CD4-positive, alpha-beta T cell treated with Interleukin-17A for 1 hour (primary cell): ENCODE measurements around the gene CSE1L.
A peak's percentile ranks its signal among the peaks of the same experiment; 100 is the strongest.
"Not testable (repeated sequence)": the region's sequence is repeated elsewhere in the genome, so short reads cannot be mapped to it uniquely, and the experiment has no call there.

Experiments used
- DNase-seq: peaks from one replicate; pipeline ENCODE4 v3.0.0-alpha.2; 2020

CSE1L gene

DNA sequence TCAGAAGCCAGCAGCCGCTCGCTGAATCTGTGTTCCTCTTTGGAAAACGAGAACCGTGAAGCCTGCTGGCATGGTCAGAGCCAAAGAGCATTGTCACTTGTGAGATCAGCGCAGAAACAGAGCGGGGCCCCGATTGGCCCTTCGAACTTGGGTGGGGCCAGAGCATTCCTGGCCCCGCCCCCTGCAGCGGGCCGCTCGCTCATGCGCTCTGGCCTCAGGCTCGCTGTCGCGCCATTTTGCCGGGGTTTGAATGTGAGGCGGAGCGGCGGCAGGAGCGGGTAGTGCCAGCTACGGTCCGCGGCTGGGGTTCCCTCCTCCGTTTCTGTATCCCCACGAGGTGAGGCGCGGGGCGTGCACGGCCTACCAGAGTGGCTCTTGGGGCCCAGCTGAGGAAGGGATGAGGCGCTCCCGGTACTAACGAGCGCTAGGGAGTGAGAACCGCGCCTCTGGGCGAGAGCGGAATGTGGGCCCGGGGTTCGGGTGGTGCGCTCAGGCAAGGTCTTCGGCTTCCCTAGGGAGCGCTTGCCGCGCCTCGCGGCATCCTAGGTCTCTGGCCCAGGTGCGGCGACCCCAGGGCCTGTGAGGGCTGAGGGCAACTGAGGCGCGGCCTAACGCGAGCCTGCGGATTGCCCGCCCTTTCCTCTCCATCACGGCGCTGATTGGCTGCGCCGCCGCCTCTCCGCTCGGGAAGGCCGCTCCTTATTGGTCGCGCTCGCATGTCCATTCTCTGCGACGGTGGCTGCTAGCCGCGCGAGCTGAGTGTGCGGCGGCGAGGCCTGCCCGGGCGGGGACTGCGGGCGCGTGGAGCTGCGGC is at the start of gene CSE1L:
CSE1L (plus strand) TSS at position 226 of the 814 bp plus-strand sequence. CDS start 12,152 bp downstream, outside the sequence.
- peak; percentile 95 for DNase-seq

- no peak for DNase-seq
These were observed 45.9 kb upstream of the CSE1L start for GRCh38 chr20:48999890-49000870.

- no peak for DNase-seq
These were observed 44.4 kb upstream of the CSE1L start for GRCh38 chr20:49001741-49002140.

GRCh38 chr20:49006446-49006980 is 39.6 kb upstream of the CSE1L start:
- no peak for DNase-seq

DNA sequence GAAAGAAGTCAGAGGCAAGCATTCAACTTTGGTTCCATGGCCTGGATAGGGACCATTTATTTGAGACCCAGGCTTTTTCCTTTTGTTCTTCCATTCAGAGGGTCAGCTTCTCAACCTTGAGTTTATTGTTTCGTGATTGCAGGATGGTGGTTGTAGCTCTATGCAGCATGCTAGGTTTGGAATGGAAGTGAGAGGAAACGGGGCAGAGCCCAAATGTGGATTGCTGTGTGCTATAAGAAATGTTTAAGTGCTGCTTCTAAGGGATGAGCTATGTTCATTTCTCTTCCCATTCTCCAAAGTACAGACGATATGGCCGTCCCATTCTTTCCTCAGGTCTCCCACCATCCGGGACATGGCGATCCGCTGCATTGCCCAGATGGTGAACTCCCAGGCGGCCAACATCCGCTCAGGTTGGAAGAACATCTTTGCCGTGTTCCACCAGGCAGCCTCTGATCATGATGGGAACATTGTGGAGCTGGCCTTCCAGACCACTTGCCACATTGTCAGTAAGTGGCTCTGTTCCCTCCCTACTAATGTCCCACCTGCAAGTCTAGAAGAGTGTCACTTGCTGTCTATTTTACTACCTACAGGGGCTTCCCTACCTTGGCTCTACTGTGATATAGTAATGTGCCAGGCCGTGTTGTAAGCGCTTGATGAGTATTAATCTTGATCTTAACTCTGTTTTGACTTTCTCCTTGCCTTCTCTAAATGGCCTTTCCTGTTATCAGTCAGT is 36.0 kb upstream of the CSE1L start:
- no peak for DNase-seq

DNA sequence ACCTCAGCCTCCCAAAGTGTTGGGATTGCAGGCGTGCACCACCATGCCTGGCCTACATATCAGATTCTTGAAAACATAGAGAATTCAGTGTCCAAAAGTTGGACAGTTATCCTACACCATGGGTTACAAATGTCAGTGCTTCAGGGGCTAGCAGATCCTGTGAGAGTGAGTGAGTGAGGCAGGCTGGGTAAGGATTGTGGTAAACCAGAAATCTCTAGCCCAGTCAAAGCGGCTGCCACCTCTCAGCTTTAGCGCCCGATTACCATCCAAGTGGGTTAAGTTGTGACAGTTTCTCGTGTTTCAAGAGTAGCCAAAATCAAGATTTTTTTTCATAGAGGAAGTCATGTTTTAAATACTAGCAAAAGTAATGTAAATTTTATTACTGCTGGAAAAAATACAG is 21.9 kb upstream of the CSE1L start:
- DNase-seq, result no peak

GRCh38 chr20:49028177-49028576 is 17.9 kb upstream of the CSE1L start:
- not testable (repeated sequence) for DNase-seq

- DNase-seq, result peak; percentile 7
These were observed 17.4 kb upstream of the CSE1L start for GRCh38 chr20:49028684-49029083.

DNA sequence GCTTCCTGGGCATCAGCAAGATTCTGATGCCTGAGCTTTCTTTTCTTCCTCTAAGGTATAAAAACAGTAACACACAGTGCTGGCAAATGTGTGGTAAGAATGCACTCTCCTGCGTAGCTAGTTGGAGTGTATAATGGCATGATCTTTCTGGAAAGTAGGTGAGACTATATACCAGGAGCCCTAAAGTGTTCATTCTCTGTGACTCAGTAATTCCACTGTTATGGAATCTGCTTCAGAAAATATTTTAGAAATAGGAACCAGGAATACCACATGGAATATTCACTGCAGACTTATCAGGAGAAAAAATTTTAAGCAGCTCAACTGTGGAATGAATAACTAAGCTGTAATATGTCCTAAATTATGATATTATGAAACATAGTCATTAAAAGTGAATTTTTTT is 16.9 kb upstream of the CSE1L start:
- DNase-seq, result no peak

GRCh38 chr20:49030954-49031619 is 15.0 kb upstream of the CSE1L start:
- DNase-seq, result no peak

GRCh38 chr20:49032455-49032854 is 13.7 kb upstream of the CSE1L start:
- no peak for DNase-seq

GRCh38 chr20:49034070-49034732 is 11.9 kb upstream of the CSE1L start:
- DNase-seq, result no peak

- peak; percentile 48 for DNase-seq
These were observed 8.1 kb upstream of the CSE1L start for GRCh38 chr20:49037962-49038387.

DNA sequence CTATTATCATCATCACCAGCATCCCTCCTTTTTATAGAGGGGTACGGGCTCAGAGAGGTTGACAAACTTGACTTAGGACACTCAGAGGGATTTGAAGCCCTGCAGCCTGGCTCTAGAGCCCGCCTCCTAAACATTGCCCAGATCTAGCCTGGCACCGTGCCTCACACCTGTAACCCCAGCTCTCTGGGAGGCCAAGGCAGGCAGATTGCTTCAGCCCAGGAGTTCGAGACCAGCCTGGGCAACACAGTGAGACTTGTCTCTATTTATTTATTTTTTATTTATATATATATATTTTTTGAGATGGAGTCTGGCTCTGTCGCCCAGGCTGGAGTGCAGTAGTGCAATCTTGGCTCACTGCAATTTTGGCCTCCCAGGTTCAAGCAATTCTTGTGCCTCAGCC is 6.3 kb upstream of the CSE1L start:
- no peak for DNase-seq

GRCh38 chr20:49043000-49043399 is 3.1 kb upstream of the CSE1L start:
- DNase-seq, result no peak

GRCh38 chr20:49045440-49046086 is 549 bp upstream of the CSE1L start:
- no peak for DNase-seq

GRCh38 chr20:49052334-49052733 is 6.2 kb downstream of the CSE1L start:
- DNase-seq, result no peak

GRCh38 chr20:49054056-49054643 is 8.0 kb downstream of the CSE1L start:
- DNase-seq, result no peak

DNA sequence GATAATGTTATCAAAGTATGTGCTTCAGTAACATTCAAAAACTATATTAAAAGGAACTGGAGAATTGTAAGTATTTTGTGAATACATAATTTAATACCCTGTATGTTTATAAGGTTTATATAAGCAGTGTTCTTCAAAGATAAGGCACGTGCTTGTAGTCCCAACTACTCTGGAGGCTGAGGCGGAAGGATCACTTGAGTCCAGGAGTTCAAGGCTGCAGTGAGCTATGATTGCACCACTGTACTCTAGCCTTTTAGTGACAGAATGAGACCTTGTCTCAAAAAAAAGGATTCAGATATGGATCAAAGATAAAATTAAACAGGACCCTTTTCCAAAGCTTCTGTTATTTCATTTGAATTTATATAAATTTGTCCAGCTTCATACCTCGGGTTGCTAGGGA is 17.2 kb downstream of the CSE1L start:
- DNase-seq, result no peak

DNA sequence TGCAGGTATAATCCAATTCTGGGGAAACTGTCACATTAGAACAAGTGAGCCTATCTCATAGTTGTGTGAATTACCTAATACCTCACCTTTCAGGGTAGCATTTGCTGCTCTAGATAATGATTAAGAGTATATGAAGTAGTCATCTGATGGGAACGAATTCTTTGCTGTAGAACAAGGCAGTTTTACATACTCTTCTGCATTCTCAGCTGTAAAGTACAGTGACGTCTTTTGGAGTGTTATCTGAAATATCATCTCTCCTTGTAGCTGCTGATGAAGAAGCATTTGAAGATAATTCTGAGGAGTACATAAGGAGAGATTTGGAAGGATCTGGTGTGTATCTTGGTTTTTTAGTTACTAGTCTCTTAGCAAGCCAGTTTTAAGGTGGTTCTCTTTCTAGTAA is 28.4 kb downstream of the CSE1L start:
- DNase-seq, result no peak

DNA sequence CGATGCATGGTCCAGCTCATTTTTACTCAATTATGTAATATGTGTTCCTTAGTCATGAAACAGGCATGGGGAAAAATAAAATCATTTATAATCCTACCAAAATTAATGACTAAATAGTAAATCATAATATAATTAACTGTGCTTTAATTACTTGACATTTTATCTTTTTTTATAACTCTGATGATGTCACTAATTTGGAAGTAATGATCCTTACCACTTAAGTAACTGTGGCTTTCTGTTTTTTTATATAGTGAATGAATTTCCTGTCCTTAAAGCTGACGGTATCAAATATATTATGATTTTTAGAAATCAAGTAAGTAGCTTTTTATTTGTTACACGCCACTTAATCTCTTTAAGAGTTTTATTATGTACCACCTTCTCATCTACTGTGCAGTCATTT is 32.2 kb downstream of the CSE1L start:
- no peak for DNase-seq
